ENCODE data around the gene NACC2.

Gene NACC2

DNA sequence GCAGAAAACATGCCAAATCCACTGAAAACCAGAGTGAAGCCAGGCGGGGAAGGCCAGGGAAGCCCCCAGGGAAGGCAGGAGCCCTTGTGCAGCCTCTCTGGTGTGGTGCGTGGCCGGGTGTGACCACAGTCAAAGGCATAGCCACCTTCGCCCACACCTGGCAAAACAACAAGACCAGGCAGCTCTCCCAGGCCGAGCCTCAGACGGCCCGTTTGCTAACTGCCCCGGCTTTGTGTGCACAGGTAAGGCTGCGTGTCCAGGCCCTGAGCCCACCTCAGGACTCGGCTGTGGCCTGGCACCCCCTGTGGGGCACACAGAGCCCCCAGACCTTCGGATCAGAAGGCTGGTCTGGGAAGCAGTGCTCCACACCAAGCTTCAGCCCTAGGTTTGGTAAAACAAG lies 17.5 kb upstream of the NACC2 start:
- intact Hi-C loops (cut with DNase I; ENCODE audit: low total_unique reads) = no loop called here
- no peak overlapping the region for H3K4me3 ChIP-seq
- H3K27me3 ChIP-seq = no peaks in the 10 kb centered on the region
- peaks cover 0 to 47% (median 27%) of the 10 kb centered on the region in 4 donors for H3K4me1 ChIP-seq
- TF ChIP-seq, protein P1, sequence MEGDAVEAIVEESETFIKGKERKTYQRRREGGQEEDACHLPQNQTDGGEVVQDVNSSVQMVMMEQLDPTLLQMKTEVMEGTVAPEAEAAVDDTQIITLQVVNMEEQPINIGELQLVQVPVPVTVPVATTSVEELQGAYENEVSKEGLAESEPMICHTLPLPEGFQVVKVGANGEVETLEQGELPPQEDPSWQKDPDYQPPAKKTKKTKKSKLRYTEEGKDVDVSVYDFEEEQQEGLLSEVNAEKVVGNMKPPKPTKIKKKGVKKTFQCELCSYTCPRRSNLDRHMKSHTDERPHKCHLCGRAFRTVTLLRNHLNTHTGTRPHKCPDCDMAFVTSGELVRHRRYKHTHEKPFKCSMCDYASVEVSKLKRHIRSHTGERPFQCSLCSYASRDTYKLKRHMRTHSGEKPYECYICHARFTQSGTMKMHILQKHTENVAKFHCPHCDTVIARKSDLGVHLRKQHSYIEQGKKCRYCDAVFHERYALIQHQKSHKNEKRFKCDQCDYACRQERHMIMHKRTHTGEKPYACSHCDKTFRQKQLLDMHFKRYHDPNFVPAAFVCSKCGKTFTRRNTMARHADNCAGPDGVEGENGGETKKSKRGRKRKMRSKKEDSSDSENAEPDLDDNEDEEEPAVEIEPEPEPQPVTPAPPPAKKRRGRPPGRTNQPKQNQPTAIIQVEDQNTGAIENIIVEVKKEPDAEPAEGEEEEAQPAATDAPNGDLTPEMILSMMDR (IDR thresholded peaks at IDR 0.05) = no peak
- no peak for DNase-seq
- peaks cover 0 to 35% (median 19%) of the 10 kb centered on the region in 3 donors for H3K36me3 ChIP-seq
- H3K27ac ChIP-seq = no peak overlapping the region
- no peaks in the 10 kb centered on the region for H3K9me3 ChIP-seq

DNA sequence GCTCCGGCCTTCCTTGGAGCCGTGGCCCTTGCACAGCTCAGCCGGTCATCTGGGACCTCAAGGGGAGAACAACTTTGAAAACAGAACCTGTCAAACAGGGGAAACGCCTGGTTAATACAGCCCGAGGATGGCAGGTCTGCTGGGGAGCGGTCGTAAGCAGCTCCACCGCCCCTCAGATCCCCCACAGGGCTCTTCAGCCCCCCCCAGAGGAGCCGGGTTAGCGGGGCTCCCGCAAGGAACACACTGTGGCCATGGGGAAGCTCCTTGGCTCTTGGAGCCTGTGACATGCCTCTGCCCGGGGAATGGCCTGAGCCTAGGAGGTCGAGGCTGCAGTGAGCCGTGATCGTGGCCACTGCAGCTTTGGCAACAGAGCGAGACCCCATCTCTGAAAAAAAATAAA lies 16.8 kb upstream of the NACC2 start:
- Histone ChIP-seq H3K27ac (no peak overlapping the region), H3K9me3 (no peaks in the 10 kb centered on the region), H3K36me3 (peaks cover 0 to 33% (median 19%) of the 10 kb centered on the region in 3 donors), H3K27me3 (no peaks in the 10 kb centered on the region), H3K4me3 (no peak overlapping the region), H3K4me1 (peaks cover 0 to 41% (median 21%) of the 10 kb centered on the region in 4 donors)
- TF ChIP-seq, protein P1 (IDR thresholded peaks at IDR 0.05) = no peak
- intact Hi-C loops (cut with DNase I; ENCODE audit: low total_unique reads) = no loop called here
- no peak for DNase-seq

DNA sequence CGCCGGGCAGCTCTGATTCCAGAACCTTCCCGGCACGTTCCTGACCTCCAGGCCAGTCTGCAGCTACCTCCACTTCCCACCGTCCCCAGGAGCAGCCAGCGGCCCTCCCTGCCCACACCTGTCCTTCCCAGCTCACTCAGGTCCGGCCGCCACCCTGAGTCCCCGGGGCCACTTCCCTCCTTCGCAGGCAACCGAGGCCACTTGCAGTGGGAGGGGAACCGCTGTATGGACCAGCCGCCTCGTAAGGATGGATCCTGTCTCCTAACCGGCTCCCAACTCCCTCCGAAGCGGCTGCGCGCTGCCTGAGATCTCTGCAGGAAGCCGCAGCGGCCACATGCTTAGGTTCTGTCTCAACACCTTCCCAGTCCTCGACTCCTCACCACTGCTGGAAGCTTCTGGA lies 16.1 kb upstream of the NACC2 start:
- no peak for DNase-seq
- H3K9me3 ChIP-seq = no peaks in the 10 kb centered on the region
- no peak overlapping the region for H3K27ac ChIP-seq
- peaks cover 0 to 26% (median 13%) of the 10 kb centered on the region in 3 donors for H3K36me3 ChIP-seq
- TF ChIP-seq, protein P1 (IDR thresholded peaks at IDR 0.05) = no peak
- no peaks in the 10 kb centered on the region for H3K27me3 ChIP-seq
- no peak overlapping the region for H3K4me3 ChIP-seq
- peaks cover 0 to 42% (median 27%) of the 10 kb centered on the region in 4 donors for H3K4me1 ChIP-seq
- intact Hi-C loops (cut with DNase I; ENCODE audit: low total_unique reads) = no loop called here

DNA sequence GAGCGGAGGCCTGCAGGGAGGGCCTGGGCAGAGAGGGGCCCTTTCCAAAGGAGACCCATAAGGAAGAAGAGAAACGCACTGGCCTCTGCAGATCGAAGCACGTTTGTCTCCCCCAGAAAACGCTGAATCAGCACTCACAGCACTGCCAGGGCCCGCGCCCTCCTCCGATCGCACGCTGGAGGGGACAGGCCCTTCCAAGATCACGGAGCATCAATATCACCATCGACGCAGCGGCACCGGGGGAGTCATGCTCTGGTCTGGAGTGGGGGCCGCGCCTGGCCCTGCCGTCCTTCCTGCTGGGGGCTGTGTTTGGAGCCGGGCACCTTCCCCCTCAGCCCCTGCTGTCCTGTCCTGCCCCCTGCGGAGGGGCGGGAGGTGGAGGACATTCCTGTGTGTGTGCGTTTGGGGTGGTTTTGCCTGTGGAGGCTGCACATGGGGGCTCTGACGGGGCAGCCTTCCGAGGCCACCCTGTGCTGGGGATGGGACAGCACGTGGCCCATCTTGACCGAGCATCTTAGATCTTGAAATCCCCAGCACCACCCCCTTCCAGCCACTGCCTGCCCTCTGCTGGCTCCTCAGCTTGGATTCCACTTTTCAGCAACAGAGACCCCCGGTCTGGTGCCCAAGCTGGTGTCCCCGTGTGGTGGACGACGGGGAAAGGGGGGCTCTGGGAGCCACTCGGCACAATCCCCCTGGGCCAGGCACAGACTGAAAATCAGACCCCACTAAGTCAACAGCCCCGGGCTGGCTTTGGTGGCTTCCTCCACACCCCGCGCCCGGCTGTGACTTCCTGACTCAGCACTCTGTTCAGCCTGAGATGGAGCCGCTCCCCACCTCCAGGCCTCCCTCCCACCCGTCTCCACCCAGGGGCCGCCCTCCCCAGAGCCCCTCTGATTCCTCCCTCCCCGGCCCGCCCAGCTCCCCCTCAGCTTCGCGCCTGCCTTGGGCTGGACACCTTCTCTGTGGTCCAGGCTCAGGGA lies 15.3 kb upstream of the NACC2 start:
- no peak for DNase-seq
- peak overlapping the region; percentile 37 to 48 for H3K4me3 ChIP-seq
- H3K27me3 ChIP-seq = no peaks in the 10 kb centered on the region
- H3K9me3 ChIP-seq = no peaks in the 10 kb centered on the region
- H3K36me3 ChIP-seq = peaks cover 0 to 18% (median 5%) of the 10 kb centered on the region in 3 donors
- peak overlapping the region; percentile 57 to 68 for H3K27ac ChIP-seq
- peaks cover 0 to 44% (median 35%) of the 10 kb centered on the region in 4 donors for H3K4me1 ChIP-seq
- intact Hi-C loops (cut with DNase I; ENCODE audit: low total_unique reads) = no loop called here
- TF ChIP-seq, protein P1 (IDR thresholded peaks at IDR 0.05) = peak in 1 of 2 experiments; percentile 11

DNA sequence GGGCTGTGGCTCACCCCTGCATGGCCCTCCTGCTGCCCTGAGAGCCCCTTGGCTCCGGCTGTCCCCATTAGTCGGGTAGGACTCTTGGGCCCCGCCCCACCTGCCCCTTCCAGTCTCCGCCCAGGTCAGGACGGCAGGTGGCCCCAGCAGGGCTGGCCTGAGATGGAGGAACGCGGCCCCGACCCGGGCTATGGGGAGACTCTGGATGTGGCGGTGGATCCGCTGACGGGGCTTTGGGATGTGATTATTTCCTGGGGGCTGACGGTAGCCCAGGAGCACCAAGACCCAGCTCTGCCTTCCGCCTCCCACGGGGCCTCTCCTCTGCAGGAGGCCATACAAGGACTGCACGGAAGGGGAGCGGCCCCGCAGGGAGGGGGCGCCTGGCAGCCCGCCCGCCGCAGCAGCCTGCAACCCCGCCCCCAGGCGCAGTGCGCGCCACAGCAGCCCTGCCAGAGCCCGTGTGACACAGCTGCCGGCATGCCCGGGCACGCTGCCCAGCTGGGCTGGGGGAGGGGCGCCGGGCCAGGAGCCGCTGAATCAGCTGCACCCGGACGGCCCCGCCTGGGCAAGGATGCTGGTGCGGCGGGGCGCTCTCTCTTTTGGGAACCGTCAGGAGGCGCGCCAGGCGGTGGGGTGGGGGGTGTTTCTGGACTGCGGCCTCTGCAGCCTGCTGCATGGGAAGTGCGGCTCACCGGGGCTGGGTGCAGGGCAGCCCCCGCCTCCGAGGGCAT lies 14.4 kb upstream of the NACC2 start:
- H3K4me1 ChIP-seq = peaks cover 0 to 53% (median 43%) of the 10 kb centered on the region in 4 donors
- TF ChIP-seq, protein P1 (IDR thresholded peaks at IDR 0.05) = peak in 1 of 2 experiments; percentile 16
- no peaks in the 10 kb centered on the region for H3K9me3 ChIP-seq
- peak overlapping the region; percentile 70 to 79 for H3K27ac ChIP-seq
- intact Hi-C loops (cut with DNase I; ENCODE audit: low total_unique reads) = loop anchor here (2.0 kb wide), 1 partner anchor 15 kb away; the partner anchor contains the start of gene NACC2
- peaks cover 0 to 9% (median 0%) of the 10 kb centered on the region in 3 donors for H3K36me3 ChIP-seq
- DNase-seq = peak; percentile 91 to 98
- no peaks in the 10 kb centered on the region for H3K27me3 ChIP-seq
- H3K4me3 ChIP-seq = peak overlapping the region; percentile 37 to 48

Measured in tibial artery (tissue), 4 donors.